CD4-positive, alpha-beta memory T cell (primary cell): Measurements from ENCODE around the gene SLC8A1. TPM values are rescaled to one million over a fixed set of nuclear protein-coding genes. Genes with fewer than 3 reads are reported as not detected.
A peak's percentile ranks its signal among the peaks of the same experiment; 100 is the strongest.

Experiments used
- CTCF ChIA-PET: fragments of 350-600 bp; sonication (Branson Sonifier 250); formaldehyde crosslinking; loops from one replicate; lab custom pipeline; 2021; ENCODE audit warnings: inconsistent platforms; ENCODE audit not compliant: partially characterized antibody; lab: Charles Lee
- POLR2A ChIA-PET: fragments of 350-600 bp; sonication (Branson Sonifier 250); formaldehyde crosslinking; loops from one replicate; lab custom pipeline; 2021; ENCODE audit not compliant: partially characterized antibody; lab: Charles Lee
- DNase-seq, 5 donors: peaks; one replicate each; pipeline versions ENCODE4 v3.0.0 to v3.0.0-alpha.2; 2020 to 2022; ENCODE audit warnings: mixed read lengths in 1 of 5
- H3K27ac ChIP-seq: one replicate; pipeline ENCODE4 v1.7.0; 2013; ENCODE audit warnings: low read depth, low read length
- H3K27me3 ChIP-seq: 2 replicates; pipeline ENCODE4 v1.7.0; 2013; ENCODE audit warnings: mild to moderate bottlenecking, low read length, moderate library complexity; ENCODE audit not compliant: insufficient read depth
- H3K36me3 ChIP-seq: 2 replicates; pipeline ENCODE4 v1.7.0; 2013; ENCODE audit warnings: mild to moderate bottlenecking, low read length, moderate library complexity; ENCODE audit not compliant: insufficient read depth
- H3K4me1 ChIP-seq: 2 replicates; pipeline ENCODE4 v1.7.0; 2013; ENCODE audit warnings: mild to moderate bottlenecking, low read length, moderate library complexity; ENCODE audit not compliant: insufficient read depth
- H3K4me3 ChIP-seq, 2 donors: one replicate each; pipeline ENCODE4 v1.7.0; 2013; ENCODE audit warnings: low read length in 2 of 2, mild to moderate bottlenecking in 1 of 2
- H3K9me3 ChIP-seq, 2 donors: one replicate each; pipeline ENCODE4 v1.7.0; 2013; ENCODE audit warnings: low read length in 2 of 2, control low read depth in 1 of 2; ENCODE audit not compliant: control insufficient read depth in 1 of 2
- H3K27ac Mint-ChIP-seq, 7 donors: one replicate each; pipeline ENCODE4 v1.8.0; 2020 to 2021; ENCODE audit warnings: mixed read lengths in 7 of 7, mild to moderate bottlenecking in 6 of 7, inconsistent platforms in 3 of 7, moderate library complexity in 3 of 7
- H3K27me3 Mint-ChIP-seq, 2 donors: one replicate each; pipeline ENCODE4 v1.8.0; 2020 to 2021; ENCODE audit warnings: mixed read lengths in 2 of 2
- H3K36me3 Mint-ChIP-seq, 2 donors: one replicate each; pipeline ENCODE4 v1.8.0; 2020 to 2021; ENCODE audit warnings: mixed read lengths in 2 of 2, inconsistent platforms in 1 of 2, mild to moderate bottlenecking in 1 of 2
- H3K4me1 Mint-ChIP-seq, 4 donors: one replicate each; pipeline ENCODE4 v1.8.0; 2020 to 2021; ENCODE audit warnings: mixed read lengths in 4 of 4, mild to moderate bottlenecking in 1 of 4
- H3K4me3 Mint-ChIP-seq, 8 donors: one replicate each; pipeline ENCODE4 v1.8.0; 2020 to 2021; ENCODE audit warnings: mixed read lengths in 8 of 8, mild to moderate bottlenecking in 7 of 8, moderate library complexity in 6 of 8, inconsistent platforms in 3 of 8
- H3K9me3 Mint-ChIP-seq, 8 donors: one replicate each; pipeline ENCODE4 v1.8.0; 2020 to 2021; ENCODE audit warnings: mixed read lengths in 8 of 8, mild to moderate bottlenecking in 5 of 8, inconsistent platforms in 3 of 8, moderate library complexity in 1 of 8
- intact Hi-C: fragments of 100-400 bp; cut with micrococcal nuclease; formaldehyde crosslinking; loops from one replicate; pipeline ENCODE4 v1.15.1; 2023
- polyA plus RNA-seq, 2 donors: library from polyadenylated mRNA; unstranded; fragments of 300-500 nt; fragmentation: Illumina TruSeq; gene quantifications; one replicate each; pipeline ENCODE4 v1.2.3, GENCODE V29; 2021
- total RNA-seq, 2 experiments: library from RNA; stranded (reverse); gene quantifications; one replicate each; pipeline ENCODE4 v1.2.3, GENCODE V29; 2021

The SLC8A1 gene
- total and polyA plus RNA-seq, 4 experiments from 2014 or later: 0.36 to 0.79 TPM; not detected in 2

GRCh38 chr2:40260437-40260836, 191.5 kb downstream of the SLC8A1 start:
- Histone ChIP-seq H3K36me3 (no peaks in the 10 kb centered on the region), H3K4me1 (no peaks in the 10 kb centered on the region), H3K9me3 (no peaks in the 10 kb centered on the region), H3K27me3 (no peaks in the 10 kb centered on the region), H3K27ac (no peak overlapping the region), H3K4me3 (no peak overlapping the region)
- no peak for DNase-seq
- no peak overlapping the region for H3K27ac Mint-ChIP-seq
- H3K4me1 Mint-ChIP-seq: no peaks in the 10 kb centered on the region
- ChIA-PET CTCF (no interaction called here), POLR2A (no interaction called here)
- H3K27me3 Mint-ChIP-seq: no peaks in the 10 kb centered on the region
- intact Hi-C loops: no loop called here
- no peak overlapping the region for H3K4me3 Mint-ChIP-seq
- H3K9me3 Mint-ChIP-seq: peaks cover 0 to 3% (median 0%) of the 10 kb centered on the region in 8 donors
- H3K36me3 Mint-ChIP-seq: no peaks in the 10 kb centered on the region

GRCh38 chr2:40259900-40260299, 192.0 kb downstream of the SLC8A1 start:
- ChIA-PET POLR2A (no interaction called here), CTCF (no interaction called here)
- Histone ChIP-seq H3K9me3 (no peaks in the 10 kb centered on the region), H3K4me3 (no peak overlapping the region), H3K27ac (no peak overlapping the region), H3K27me3 (no peaks in the 10 kb centered on the region), H3K36me3 (no peaks in the 10 kb centered on the region), H3K4me1 (no peaks in the 10 kb centered on the region)
- no peaks in the 10 kb centered on the region for H3K4me1 Mint-ChIP-seq
- no peak overlapping the region for H3K27ac Mint-ChIP-seq
- H3K36me3 Mint-ChIP-seq: no peaks in the 10 kb centered on the region
- intact Hi-C loops: no loop called here
- no peak overlapping the region for H3K4me3 Mint-ChIP-seq
- no peak for DNase-seq
- peaks cover 0 to 3% (median 0%) of the 10 kb centered on the region in 8 donors for H3K9me3 Mint-ChIP-seq
- H3K27me3 Mint-ChIP-seq: no peaks in the 10 kb centered on the region

- no peaks in the 10 kb centered on the region for H3K36me3 Mint-ChIP-seq
- Histone ChIP-seq H3K4me1 (no peaks in the 10 kb centered on the region), H3K36me3 (no peaks in the 10 kb centered on the region), H3K27ac (no peak overlapping the region), H3K27me3 (no peaks in the 10 kb centered on the region), H3K9me3 (no peaks in the 10 kb centered on the region), H3K4me3 (no peak overlapping the region)
- H3K4me3 Mint-ChIP-seq: no peak overlapping the region
- no peak overlapping the region for H3K27ac Mint-ChIP-seq
- H3K27me3 Mint-ChIP-seq: no peaks in the 10 kb centered on the region
- intact Hi-C loops: no loop called here
- no peaks in the 10 kb centered on the region for H3K4me1 Mint-ChIP-seq
- no peak for DNase-seq
- CTCF ChIA-PET: no interaction called here
- peaks cover 0 to 3% (median 0%) of the 10 kb centered on the region in 8 donors for H3K9me3 Mint-ChIP-seq
- POLR2A ChIA-PET: no interaction called here
Observed at GRCh38 chr2:40258135-40258457, 193.8 kb downstream of the SLC8A1 start.

GRCh38 chr2:40257340-40258134, 194.4 kb downstream of the SLC8A1 start:
- Mint-ChIP-seq H3K36me3 (no peaks in the 10 kb centered on the region), H3K4me3 (no peak overlapping the region), H3K9me3 (peaks cover 0 to 3% (median 0%) of the 10 kb centered on the region in 8 donors), H3K4me1 (no peaks in the 10 kb centered on the region), H3K27ac (no peak overlapping the region), H3K27me3 (no peaks in the 10 kb centered on the region)
- Histone ChIP-seq H3K27me3 (no peaks in the 10 kb centered on the region), H3K4me1 (no peaks in the 10 kb centered on the region), H3K27ac (no peak overlapping the region), H3K36me3 (no peaks in the 10 kb centered on the region), H3K4me3 (no peak overlapping the region), H3K9me3 (no peaks in the 10 kb centered on the region)
- CTCF ChIA-PET: no interaction called here
- intact Hi-C loops: no loop called here
- no peak for DNase-seq
- POLR2A ChIA-PET: no interaction called here

- ChIA-PET POLR2A (no interaction called here), CTCF (no interaction called here)
Observed at GRCh38 chr2:40256649-40257048, 195.2 kb downstream of the SLC8A1 start.

GRCh38 chr2:40256008-40256407, 195.9 kb downstream of the SLC8A1 start:
- no peak for DNase-seq
- intact Hi-C loops: no loop called here
- Histone ChIP-seq H3K36me3 (no peaks in the 10 kb centered on the region), H3K9me3 (no peaks in the 10 kb centered on the region), H3K27ac (no peak overlapping the region), H3K27me3 (no peaks in the 10 kb centered on the region), H3K4me1 (no peaks in the 10 kb centered on the region), H3K4me3 (no peak overlapping the region)
- no peaks in the 10 kb centered on the region for H3K36me3 Mint-ChIP-seq
- H3K27me3 Mint-ChIP-seq: no peaks in the 10 kb centered on the region
- ChIA-PET POLR2A (no interaction called here), CTCF (no interaction called here)
- H3K4me1 Mint-ChIP-seq: no peaks in the 10 kb centered on the region
- no peak overlapping the region for H3K27ac Mint-ChIP-seq
- H3K9me3 Mint-ChIP-seq: no peaks in the 10 kb centered on the region
- no peak overlapping the region for H3K4me3 Mint-ChIP-seq

More at GRCh38 chr2:40256649-40257048, 195.2 kb downstream of the SLC8A1 start:
- Histone ChIP-seq H3K27ac (no peak overlapping the region), H3K36me3 (no peaks in the 10 kb centered on the region), H3K4me3 (no peak overlapping the region), H3K4me1 (no peaks in the 10 kb centered on the region), H3K9me3 (no peaks in the 10 kb centered on the region), H3K27me3 (no peaks in the 10 kb centered on the region)
- H3K4me1 Mint-ChIP-seq: no peaks in the 10 kb centered on the region
- intact Hi-C loops: no loop called here
- DNase-seq: no peak
- peaks cover 0 to 3% (median 0%) of the 10 kb centered on the region in 8 donors for H3K9me3 Mint-ChIP-seq
- no peak overlapping the region for H3K27ac Mint-ChIP-seq
- H3K36me3 Mint-ChIP-seq: no peaks in the 10 kb centered on the region
- H3K27me3 Mint-ChIP-seq: no peaks in the 10 kb centered on the region
- no peak overlapping the region for H3K4me3 Mint-ChIP-seq

- intact Hi-C loops: no loop called here
- peak overlapping the region in 1 of 7 donors; percentile 42 for H3K27ac Mint-ChIP-seq
- Histone ChIP-seq H3K9me3 (no peaks in the 10 kb centered on the region), H3K27ac (no peak overlapping the region), H3K27me3 (no peaks in the 10 kb centered on the region), H3K4me1 (no peaks in the 10 kb centered on the region), H3K4me3 (no peak overlapping the region), H3K36me3 (no peaks in the 10 kb centered on the region)
- no peaks in the 10 kb centered on the region for H3K9me3 Mint-ChIP-seq
- ChIA-PET POLR2A (no interaction called here), CTCF (no interaction called here)
- no peaks in the 10 kb centered on the region for H3K36me3 Mint-ChIP-seq
- no peaks in the 10 kb centered on the region for H3K27me3 Mint-ChIP-seq
- DNase-seq: no peak
- H3K4me1 Mint-ChIP-seq: no peaks in the 10 kb centered on the region
- H3K4me3 Mint-ChIP-seq: no peak overlapping the region
Observed at GRCh38 chr2:40255103-40255502, 196.8 kb downstream of the SLC8A1 start.
